Measurements from ENCODE around the gene NYAP2. TPM values are rescaled to one million over a fixed set of nuclear protein-coding genes. Genes with fewer than 3 reads are reported as not detected.

The NYAP2 gene
- total RNA-seq, 4 donors from 2014 or later: not detected

DNA sequence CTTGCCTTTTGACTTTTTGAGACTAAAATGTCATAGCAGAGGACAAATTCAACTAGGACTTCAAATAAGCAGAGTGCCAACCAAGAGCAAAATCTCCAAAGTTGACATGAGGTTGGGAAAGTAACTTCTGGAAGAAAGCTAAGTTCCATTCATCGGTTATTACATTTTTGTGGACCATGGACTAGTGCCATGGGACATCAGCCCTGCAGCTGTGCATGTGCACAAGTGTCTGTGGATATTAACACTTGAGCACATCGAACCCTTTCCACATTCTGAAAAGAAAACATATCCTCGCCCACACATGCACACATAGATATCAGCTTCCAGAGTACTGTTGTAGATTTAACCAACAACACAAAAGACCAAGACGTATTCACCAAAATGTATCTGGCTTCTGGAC is 262.6 kb downstream of the NYAP2 start:
- Histone ChIP-seq H3K36me3 (no peaks in the 10 kb centered on the region), H3K4me1 (no peaks in the 10 kb centered on the region), H3K9me3 (no peaks in the 10 kb centered on the region), H3K27me3 (no peaks in the 10 kb centered on the region), H3K4me3 (no peak overlapping the region), H3K27ac (no peak overlapping the region)
- no peak for DNase-seq
- TF ChIP-seq, protein P1, sequence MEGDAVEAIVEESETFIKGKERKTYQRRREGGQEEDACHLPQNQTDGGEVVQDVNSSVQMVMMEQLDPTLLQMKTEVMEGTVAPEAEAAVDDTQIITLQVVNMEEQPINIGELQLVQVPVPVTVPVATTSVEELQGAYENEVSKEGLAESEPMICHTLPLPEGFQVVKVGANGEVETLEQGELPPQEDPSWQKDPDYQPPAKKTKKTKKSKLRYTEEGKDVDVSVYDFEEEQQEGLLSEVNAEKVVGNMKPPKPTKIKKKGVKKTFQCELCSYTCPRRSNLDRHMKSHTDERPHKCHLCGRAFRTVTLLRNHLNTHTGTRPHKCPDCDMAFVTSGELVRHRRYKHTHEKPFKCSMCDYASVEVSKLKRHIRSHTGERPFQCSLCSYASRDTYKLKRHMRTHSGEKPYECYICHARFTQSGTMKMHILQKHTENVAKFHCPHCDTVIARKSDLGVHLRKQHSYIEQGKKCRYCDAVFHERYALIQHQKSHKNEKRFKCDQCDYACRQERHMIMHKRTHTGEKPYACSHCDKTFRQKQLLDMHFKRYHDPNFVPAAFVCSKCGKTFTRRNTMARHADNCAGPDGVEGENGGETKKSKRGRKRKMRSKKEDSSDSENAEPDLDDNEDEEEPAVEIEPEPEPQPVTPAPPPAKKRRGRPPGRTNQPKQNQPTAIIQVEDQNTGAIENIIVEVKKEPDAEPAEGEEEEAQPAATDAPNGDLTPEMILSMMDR (IDR thresholded peaks at IDR 0.05): no peak
- TF ChIP-seq POLR2A (IDR thresholded peaks at IDR 0.05): no peak

- no peaks in the 10 kb centered on the region for H3K9me3 ChIP-seq
- TF ChIP-seq, protein P1 (IDR thresholded peaks at IDR 0.05): no peak
- no peak for TF ChIP-seq POLR2A (IDR thresholded peaks at IDR 0.05)
- no peak overlapping the region for H3K27ac ChIP-seq
- DNase-seq: no peak
- no peaks in the 10 kb centered on the region for H3K27me3 ChIP-seq
- no peak overlapping the region for H3K4me3 ChIP-seq
- no peaks in the 10 kb centered on the region for H3K36me3 ChIP-seq
- no peaks in the 10 kb centered on the region for H3K4me1 ChIP-seq
Measured at GRCh38 chr2:225667445-225667844, 267.9 kb downstream of the NYAP2 start.

DNA sequence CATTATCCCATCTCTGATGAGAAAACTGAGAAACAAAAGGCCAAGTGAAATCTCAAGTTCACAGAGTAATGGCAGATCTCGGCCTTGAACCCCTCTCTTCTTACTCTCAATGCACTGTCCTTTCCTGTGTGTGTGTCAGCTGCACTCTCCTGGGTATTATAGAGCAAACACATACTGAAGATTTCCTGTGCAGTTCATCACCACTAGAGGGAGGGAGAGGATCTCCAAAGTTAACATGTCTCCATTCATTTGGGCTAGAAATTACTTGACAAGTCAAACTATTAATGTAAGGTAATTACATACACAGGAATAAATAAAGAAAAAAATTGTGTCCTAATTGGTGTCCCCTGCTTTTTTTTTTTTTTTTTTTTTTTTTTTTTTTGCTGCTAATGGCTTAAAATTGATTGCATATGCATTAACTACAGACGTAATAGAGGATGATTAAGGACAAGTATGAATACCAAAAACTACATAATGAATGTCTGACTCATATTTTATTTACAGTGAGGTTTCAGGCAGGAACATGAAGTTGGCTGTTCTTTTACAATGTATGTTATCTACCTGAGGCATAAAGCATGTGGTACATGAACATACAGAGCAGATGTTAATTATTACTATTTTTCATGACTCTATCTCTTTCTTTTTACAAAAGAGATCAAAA is 269.2 kb downstream of the NYAP2 start:
- no peaks in the 10 kb centered on the region for H3K36me3 ChIP-seq
- H3K4me1 ChIP-seq: no peaks in the 10 kb centered on the region
- H3K9me3 ChIP-seq: no peaks in the 10 kb centered on the region
- H3K27me3 ChIP-seq: no peaks in the 10 kb centered on the region
- no peak overlapping the region for H3K4me3 ChIP-seq
- TF ChIP-seq, protein P1 (IDR thresholded peaks at IDR 0.05): peak in 5 of 6 experiments; percentile 47 to 65 (median 62)
- TF ChIP-seq POLR2A (IDR thresholded peaks at IDR 0.05): no peak
- DNase-seq: no peak
- no peak overlapping the region for H3K27ac ChIP-seq

DNA sequence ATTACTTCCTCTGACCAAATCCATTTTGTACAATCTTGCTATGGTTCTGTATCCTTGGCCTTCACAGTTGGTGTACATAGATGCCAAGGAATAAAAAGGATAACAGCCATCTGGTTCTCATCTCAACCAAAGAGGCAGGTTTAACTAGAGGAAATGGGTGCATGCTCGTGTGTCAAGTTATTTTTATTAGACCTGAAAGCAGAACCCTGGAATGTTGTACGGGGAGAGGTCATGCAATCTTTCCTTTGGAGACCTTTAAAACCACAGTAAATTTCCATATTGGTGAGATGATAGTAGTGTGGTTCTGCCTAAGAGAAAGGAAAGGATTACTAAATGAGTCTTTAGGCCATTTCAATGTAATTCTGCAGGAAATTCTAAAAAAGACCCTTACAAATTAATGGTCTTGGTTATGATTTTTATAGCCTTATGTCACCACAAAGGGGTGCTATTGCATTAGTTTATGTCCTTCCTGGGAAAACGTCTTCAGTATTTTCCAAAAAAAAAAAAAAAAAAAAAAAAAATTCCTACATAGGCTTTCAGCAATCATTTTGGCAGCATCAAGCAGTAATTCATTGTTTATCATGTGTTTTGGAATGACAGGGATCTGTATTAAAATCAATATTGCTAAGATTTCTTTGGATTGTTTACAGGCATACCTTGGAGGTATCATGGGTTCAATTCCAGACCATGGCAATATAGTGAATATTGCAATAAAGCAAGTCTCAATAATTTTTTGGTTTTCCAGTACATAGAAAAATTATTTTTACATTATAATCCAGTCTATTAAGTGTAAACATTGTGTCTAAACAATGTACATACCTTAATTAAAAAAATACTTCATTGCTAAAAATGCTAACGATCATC is 270.8 kb downstream of the NYAP2 start:
- Histone ChIP-seq H3K36me3 (no peaks in the 10 kb centered on the region), H3K27me3 (no peaks in the 10 kb centered on the region), H3K4me3 (no peak overlapping the region), H3K9me3 (no peaks in the 10 kb centered on the region), H3K27ac (no peak overlapping the region), H3K4me1 (no peaks in the 10 kb centered on the region)
- no peak for TF ChIP-seq POLR2A (IDR thresholded peaks at IDR 0.05)
- TF ChIP-seq, protein P1 (IDR thresholded peaks at IDR 0.05): peak in 3 of 6 experiments; percentile 5 to 20 (median 9)
- no peak for DNase-seq

- TF ChIP-seq, protein P1 (IDR thresholded peaks at IDR 0.05): no peak
- TF ChIP-seq POLR2A (IDR thresholded peaks at IDR 0.05): no peak
- Histone ChIP-seq H3K4me1 (no peaks in the 10 kb centered on the region), H3K4me3 (no peak overlapping the region), H3K9me3 (no peaks in the 10 kb centered on the region), H3K27me3 (no peaks in the 10 kb centered on the region), H3K27ac (no peak overlapping the region), H3K36me3 (no peaks in the 10 kb centered on the region)
- DNase-seq: no peak
Measured at GRCh38 chr2:225678792-225679191, 279.3 kb downstream of the NYAP2 start.

Measured in Peyer's patch (tissue), 4 donors.